ENCODE measurements around the gene C11orf68.

Gene C11orf68

GRCh38 chr11:65887723-65888162 lies 31.1 kb downstream of the C11orf68 start:
- no peak for TF ChIP-seq REST (IDR thresholded peaks at IDR 0.05; ENCODE audit: insufficient read depth in 1 of 2, low read depth in 2 of 2, low read length in 2 of 2)
- no peak for TF ChIP-seq FOXP2 (optimal IDR thresholded peaks at IDR 0.05; ENCODE audit: borderline replicate concordance, extremely low read depth, extremely low read length, insufficient read depth)
- TF ChIP-seq POLR2AphosphoS5 (IDR thresholded peaks at IDR 0.05; ENCODE audit: low read depth, low read length) = no peak
- TF ChIP-seq TAF1 (IDR thresholded peaks at IDR 0.05; ENCODE audit: borderline replicate concordance, insufficient read depth, low read length) = no peak
- no peak for TF ChIP-seq SIN3A (IDR thresholded peaks at IDR 0.05; ENCODE audit: borderline replicate concordance, insufficient read depth, low read length)

- TF ChIP-seq FOXP2 (optimal IDR thresholded peaks at IDR 0.05; ENCODE audit: borderline replicate concordance, extremely low read depth, extremely low read length, insufficient read depth) (no peak), TAF1 (IDR thresholded peaks at IDR 0.05; ENCODE audit: borderline replicate concordance, insufficient read depth, low read length) (no peak), REST (IDR thresholded peaks at IDR 0.05; ENCODE audit: insufficient read depth in 1 of 2, low read depth in 2 of 2, low read length in 2 of 2) (no peak), POLR2AphosphoS5 (IDR thresholded peaks at IDR 0.05; ENCODE audit: low read depth, low read length) (no peak), SIN3A (IDR thresholded peaks at IDR 0.05; ENCODE audit: borderline replicate concordance, insufficient read depth, low read length) (no peak)
These were observed 31.8 kb downstream of the C11orf68 start for GRCh38 chr11:65886826-65887722.

- TF ChIP-seq SIN3A (IDR thresholded peaks at IDR 0.05; ENCODE audit: borderline replicate concordance, insufficient read depth, low read length) (no peak), POLR2AphosphoS5 (IDR thresholded peaks at IDR 0.05; ENCODE audit: low read depth, low read length) (no peak), REST (IDR thresholded peaks at IDR 0.05; ENCODE audit: insufficient read depth in 1 of 2, low read depth in 2 of 2, low read length in 2 of 2) (no peak), FOXP2 (optimal IDR thresholded peaks at IDR 0.05; ENCODE audit: borderline replicate concordance, extremely low read depth, extremely low read length, insufficient read depth) (no peak), TAF1 (IDR thresholded peaks at IDR 0.05; ENCODE audit: borderline replicate concordance, insufficient read depth, low read length) (no peak)
These were observed 32.9 kb downstream of the C11orf68 start for GRCh38 chr11:65885808-65886536.

GRCh38 chr11:65885231-65885630 lies 33.6 kb downstream of the C11orf68 start:
- no peak for TF ChIP-seq REST (IDR thresholded peaks at IDR 0.05; ENCODE audit: insufficient read depth in 1 of 2, low read depth in 2 of 2, low read length in 2 of 2)
- no peak for TF ChIP-seq POLR2AphosphoS5 (IDR thresholded peaks at IDR 0.05; ENCODE audit: low read depth, low read length)
- TF ChIP-seq FOXP2 (optimal IDR thresholded peaks at IDR 0.05; ENCODE audit: borderline replicate concordance, extremely low read depth, extremely low read length, insufficient read depth) = no peak
- TF ChIP-seq SIN3A (IDR thresholded peaks at IDR 0.05; ENCODE audit: borderline replicate concordance, insufficient read depth, low read length) = no peak
- TF ChIP-seq TAF1 (IDR thresholded peaks at IDR 0.05; ENCODE audit: borderline replicate concordance, insufficient read depth, low read length) = no peak

Measured in PFSK-1 (cell line).